GM12878 (cell line): Measurements from ENCODE around the gene ERC2. TPM values are rescaled to one million over a fixed set of nuclear protein-coding genes. Genes with fewer than 3 reads are reported as not detected.

Source experiments
- ATAC-seq: fragments of 200-7000 bp; cut with Tn5 transposase; 3 replicates; pipeline ENCODE4 v1.9.1; 2020; ENCODE audit warnings: mild to moderate bottlenecking, moderate library complexity
- BruUV-seq: library from RNA; stranded (reverse); fragments of 400-500 nt; replicated peaks from 2 replicates; lab custom pipeline; 2021; lab: Mats Ljungman, UMichigan
- CTCF ChIA-PET: fragments of 300-600 bp; sonication (Branson Sonifier 250); formaldehyde crosslinking; extraction: SDS; loops from one replicate; lab custom pipeline; 2021; ENCODE audit warnings: inconsistent platforms; lab: Yijun Ruan, JAX
- POLR2A ChIA-PET: fragments of 350-600 bp; formaldehyde crosslinking; extraction: SDS; loops from one replicate; lab custom pipeline; 2021; ENCODE audit warnings: inconsistent platforms; lab: Charles Lee
- RAD21 ChIA-PET: fragments of 300-600 bp; sonication (Branson Sonifier 250); formaldehyde crosslinking; loops from one replicate; lab custom pipeline; 2023; ENCODE audit warnings: antibody characterized with exemption; ENCODE audit not compliant: unreplicated experiment; lab: Charles Lee
- SMC1A ChIA-PET: fragments of 300-600 bp; sonication (Branson Sonifier 250); formaldehyde crosslinking; loops from one replicate; lab custom pipeline; 2023; ENCODE audit not compliant: unreplicated experiment, uncharacterized antibody; lab: Charles Lee
- DNase-seq: peaks from one replicate; pipeline ENCODE4 v3.0.0-alpha.2; 2011; ENCODE audit warnings: low read depth, low spot score
- FAIRE-seq: peaks from 3 replicates; lab custom pipeline; 2011; peaks lifted over from hg19 to GRCh38; lab: Jason Lieb, UNC
- H2AFZ ChIP-seq: 2 replicates; pipeline ENCODE4 v1.6.0; 2011; ENCODE audit warnings: low read depth, low read length, control low read depth; ENCODE audit not compliant: control insufficient read depth
- H3K27ac ChIP-seq: 2 replicates; pipeline ENCODE4 v1.5.1; 2011; ENCODE audit warnings: control low read depth; ENCODE audit not compliant: control insufficient read depth, insufficient read depth
- H3K27me3 ChIP-seq, 2 experiments: replicated peaks in 1 of 2; 2 replicates each; pipeline versions ENCODE4 v1.6.0 to v1.6.1; 2011; ENCODE audit warnings: low read length in 1 of 2; ENCODE audit not compliant: control insufficient read depth in 2 of 2, insufficient read depth in 2 of 2
- H3K36me3 ChIP-seq, 2 experiments: 2 replicates each; pipeline ENCODE4 v1.5.1; 2011; ENCODE audit warnings: low read length in 1 of 2; ENCODE audit not compliant: control insufficient read depth in 2 of 2, insufficient read depth in 2 of 2
- H3K4me1 ChIP-seq: 2 replicates; pipeline ENCODE4 v1.6.1; 2011; ENCODE audit warnings: mild to moderate bottlenecking, low read length, moderate library complexity, mixed read lengths; ENCODE audit not compliant: control insufficient read depth, insufficient read depth
- H3K4me2 ChIP-seq: 2 replicates; pipeline ENCODE4 v1.6.0; 2011; ENCODE audit warnings: control low read depth; ENCODE audit not compliant: control insufficient read depth, insufficient read depth
- H3K4me3 ChIP-seq: fragments of 200-600 bp; sonication (generic); 2 replicates; pipeline ENCODE4 v1.5.1; 2016
- H3K79me2 ChIP-seq: 2 replicates; pipeline ENCODE4 v1.6.0; 2011; ENCODE audit warnings: low read length; ENCODE audit not compliant: control insufficient read depth, insufficient read depth
- H3K9ac ChIP-seq: 2 replicates; pipeline ENCODE4 v1.8.0; 2011; ENCODE audit warnings: low read length, control low read depth, mixed read lengths; ENCODE audit not compliant: control insufficient read depth, insufficient read depth
- H3K9me3 ChIP-seq: replicated peaks from 3 replicates; pipeline ENCODE4 v1.5.1; 2011; ENCODE audit warnings: mild to moderate bottlenecking, low read length; ENCODE audit not compliant: control insufficient read depth, insufficient read depth
- H4K20me1 ChIP-seq: 2 replicates; pipeline ENCODE4 v1.6.0; 2011; ENCODE audit not compliant: control insufficient read depth, insufficient read depth
- BMI1 ChIP-seq: fragments of 450-650 bp; IDR thresholded peaks from 2 replicates; pipeline ENCODE4 v1.6.1; 2016; ENCODE audit warnings: mild to moderate bottlenecking, moderate library complexity, borderline replicate concordance
- CBFB ChIP-seq: IDR thresholded peaks from 2 replicates; pipeline ENCODE4 v1.6.1; 2016; ENCODE audit warnings: antibody characterized with exemption, low read depth
- CHD4 ChIP-seq: fragments of 200-600 bp; sonication (generic); IDR thresholded peaks from 2 replicates; pipeline ENCODE4 v1.6.1; 2016; ENCODE audit warnings: mild to moderate bottlenecking
- CREB1 ChIP-seq: IDR thresholded peaks from 2 replicates; pipeline ENCODE4 v1.6.1; 2012; ENCODE audit warnings: low read depth, mild to moderate bottlenecking, inconsistent platforms
- HDAC2 ChIP-seq: fragments of 200-600 bp; sonication (generic); IDR thresholded peaks from 2 replicates; pipeline ENCODE4 v1.6.1; 2017
- JUNB ChIP-seq: IDR thresholded peaks from 2 replicates; pipeline ENCODE4 v1.6.1; 2016; ENCODE audit warnings: antibody characterized with exemption, mild to moderate bottlenecking
- NFIC ChIP-seq: IDR thresholded peaks from 2 replicates; pipeline ENCODE4 v1.6.1; 2012; ENCODE audit warnings: low read depth, mild to moderate bottlenecking, inconsistent platforms, low read length, moderate library complexity
- PAX5 ChIP-seq: IDR thresholded peaks from 2 replicates; pipeline ENCODE4 v1.6.1; 2011; ENCODE audit warnings: low read depth, low read length, borderline replicate concordance
- RFX5 ChIP-seq: IDR thresholded peaks from 2 replicates; pipeline ENCODE4 v1.6.1; 2011; ENCODE audit warnings: low read depth, low read length, improper control_type of control experiment
- RUNX3 ChIP-seq: IDR thresholded peaks from 2 replicates; pipeline ENCODE4 v1.6.1; 2012; ENCODE audit warnings: low read length, inconsistent platforms
- SIN3A ChIP-seq: IDR thresholded peaks from 2 replicates; pipeline ENCODE4 v1.6.1; 2012; ENCODE audit warnings: low read depth, low read length, improper control_type of control experiment
- TCF7 ChIP-seq: IDR thresholded peaks from 2 replicates; pipeline ENCODE4 v1.6.1; 2014; ENCODE audit warnings: antibody characterized with exemption, borderline replicate concordance
- WGBS: methylation state at CpG from one replicate; pipeline ENCODE4 v1.1.6; 2016; ENCODE audit warnings: low lambda C conversion rate; ENCODE audit not compliant: insufficient replicate concordance, insufficient coverage; ENCODE audit errors: missing lambda C conversion rate; 5-methylcytosine and 5-hydroxymethylcytosine counted together
- in situ Hi-C: fragments of 300-500 bp; cut with MboI; formaldehyde crosslinking; loops from 9 replicates; pipeline ENCODE4 v1.14.3; 2018; ENCODE audit warnings: mixed read lengths
- intact Hi-C: fragments of 100-400 bp; cut with micrococcal nuclease; formaldehyde crosslinking; loops from one replicate; pipeline ENCODE4 v1.14.2; 2022; ENCODE audit not compliant: unreplicated experiment
- polyA plus RNA-seq, 11 experiments: library from polyadenylated mRNA; depleted of rRNA in 4 of 11; unstranded in 6 of 11; stranded (reverse) in 5 of 11; fragments of >200 nt; fragmentation: Nextera tagmentation in 4 of 11; fragmentation: Illumina TruSeq in 1 of 11; extraction: Ambion mirVana in 4 of 11; extraction: Trizol in 1 of 11; gene quantifications; 1 replicate in 1 of 11; 2 replicates in 10 of 11; pipeline versions ENCODE4 v1.2.1 to v1.2.3, GENCODE V29; 2011 to 2016; ENCODE audit warnings: inconsistent platforms in 2 of 11, missing spikeins in 2 of 11, low read depth in 1 of 11
- total RNA-seq, 4 experiments: library from RNA; depleted of rRNA in 3 of 4; stranded (reverse); fragments of >200 nt in 3 of 4; fragmentation: Illumina TruSeq in 1 of 4; extraction: Trizol in 1 of 4; gene quantifications; 2 replicates each; pipeline versions ENCODE4 v1.2.1 to v1.2.3, GENCODE V29; 2013 to 2021
- TF ChIP-seq, protein P1 (sequence below): fragments of 450-650 bp; IDR thresholded peaks from 2 replicates; pipeline ENCODE4 v1.6.1; 2017; ENCODE audit warnings: borderline replicate concordance
- TF ChIP-seq, protein P2 (sequence below): IDR thresholded peaks from 2 replicates; pipeline ENCODE4 v1.6.1; 2011; ENCODE audit warnings: low read depth, mild to moderate bottlenecking, low read length, moderate library complexity, borderline replicate concordance; ENCODE audit errors: extremely low read depth
- TF ChIP-seq, protein P3 (sequence below): fragments of 450-650 bp; formaldehyde crosslinking; IDR thresholded peaks from 2 replicates; pipeline ENCODE4 v1.4.0; 2020; ENCODE audit warnings: mild to moderate bottlenecking, moderate library complexity
- TF ChIP-seq, protein P4 (sequence below): fragments of 450-650 bp; IDR thresholded peaks from 2 replicates; pipeline ENCODE4 v1.6.1; 2016; ENCODE audit warnings: mild to moderate bottlenecking, moderate library complexity, borderline replicate concordance

The ERC2 gene
- total and polyA plus RNA-seq, 10 of the 15 experiments (the other 5 are each of a cell fraction or from before 2014, with no cell fraction given) = 0.06 to 1.4 (median 0.12) TPM; not detected in 3

DNA sequence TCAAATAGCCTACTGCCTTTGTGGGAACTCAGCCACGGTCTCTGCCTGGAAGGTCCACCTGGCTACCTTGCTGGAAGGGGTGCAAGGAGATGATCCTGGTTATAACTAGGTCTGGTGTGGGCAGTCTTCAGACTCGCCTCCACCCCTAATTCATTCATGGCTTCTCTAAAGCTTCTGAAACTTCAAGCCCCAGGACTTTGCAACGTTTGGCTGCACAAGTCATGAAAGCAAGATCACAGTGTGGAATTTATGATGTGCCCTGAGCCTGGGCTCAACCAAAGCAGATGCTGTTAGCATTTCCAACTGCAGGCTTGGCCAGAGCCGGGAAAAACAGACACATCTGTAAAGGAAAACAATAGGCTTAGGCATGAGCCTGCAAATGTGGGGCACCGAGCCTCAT, 780.7 kb downstream of the ERC2 start:
- no peak for FAIRE-seq
- in situ Hi-C loops = no loop called here
- no peak for DNase-seq
- Histone ChIP-seq H4K20me1 (no peaks in the 10 kb centered on the region), H2AFZ (peak overlapping the region; percentile 13; the same call in 1 of the 2 replicates), H3K79me2 (no peaks in the 10 kb centered on the region), H3K4me2 (peak overlapping the region; percentile 84)
- intact Hi-C loops = no loop called here
- BruUV-seq = no TSS peak
- TF ChIP-seq CHD4 (no peak), JUNB (no peak), RFX5 (no peak), NFIC (no peak), CBFB (no peak), HDAC2 (no peak), TCF7 (no peak), SIN3A (no peak), CREB1 (no peak), RUNX3 (no peak), BMI1 (no peak), PAX5 (no peak)
- TF ChIP-seq, protein P1, sequence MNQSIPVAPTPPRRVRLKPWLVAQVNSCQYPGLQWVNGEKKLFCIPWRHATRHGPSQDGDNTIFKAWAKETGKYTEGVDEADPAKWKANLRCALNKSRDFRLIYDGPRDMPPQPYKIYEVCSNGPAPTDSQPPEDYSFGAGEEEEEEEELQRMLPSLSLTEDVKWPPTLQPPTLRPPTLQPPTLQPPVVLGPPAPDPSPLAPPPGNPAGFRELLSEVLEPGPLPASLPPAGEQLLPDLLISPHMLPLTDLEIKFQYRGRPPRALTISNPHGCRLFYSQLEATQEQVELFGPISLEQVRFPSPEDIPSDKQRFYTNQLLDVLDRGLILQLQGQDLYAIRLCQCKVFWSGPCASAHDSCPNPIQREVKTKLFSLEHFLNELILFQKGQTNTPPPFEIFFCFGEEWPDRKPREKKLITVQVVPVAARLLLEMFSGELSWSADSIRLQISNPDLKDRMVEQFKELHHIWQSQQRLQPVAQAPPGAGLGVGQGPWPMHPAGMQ = no peak
- TF ChIP-seq, protein P2, sequence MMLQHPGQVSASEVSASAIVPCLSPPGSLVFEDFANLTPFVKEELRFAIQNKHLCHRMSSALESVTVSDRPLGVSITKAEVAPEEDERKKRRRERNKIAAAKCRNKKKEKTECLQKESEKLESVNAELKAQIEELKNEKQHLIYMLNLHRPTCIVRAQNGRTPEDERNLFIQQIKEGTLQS = no peak
- TF ChIP-seq, protein P3, sequence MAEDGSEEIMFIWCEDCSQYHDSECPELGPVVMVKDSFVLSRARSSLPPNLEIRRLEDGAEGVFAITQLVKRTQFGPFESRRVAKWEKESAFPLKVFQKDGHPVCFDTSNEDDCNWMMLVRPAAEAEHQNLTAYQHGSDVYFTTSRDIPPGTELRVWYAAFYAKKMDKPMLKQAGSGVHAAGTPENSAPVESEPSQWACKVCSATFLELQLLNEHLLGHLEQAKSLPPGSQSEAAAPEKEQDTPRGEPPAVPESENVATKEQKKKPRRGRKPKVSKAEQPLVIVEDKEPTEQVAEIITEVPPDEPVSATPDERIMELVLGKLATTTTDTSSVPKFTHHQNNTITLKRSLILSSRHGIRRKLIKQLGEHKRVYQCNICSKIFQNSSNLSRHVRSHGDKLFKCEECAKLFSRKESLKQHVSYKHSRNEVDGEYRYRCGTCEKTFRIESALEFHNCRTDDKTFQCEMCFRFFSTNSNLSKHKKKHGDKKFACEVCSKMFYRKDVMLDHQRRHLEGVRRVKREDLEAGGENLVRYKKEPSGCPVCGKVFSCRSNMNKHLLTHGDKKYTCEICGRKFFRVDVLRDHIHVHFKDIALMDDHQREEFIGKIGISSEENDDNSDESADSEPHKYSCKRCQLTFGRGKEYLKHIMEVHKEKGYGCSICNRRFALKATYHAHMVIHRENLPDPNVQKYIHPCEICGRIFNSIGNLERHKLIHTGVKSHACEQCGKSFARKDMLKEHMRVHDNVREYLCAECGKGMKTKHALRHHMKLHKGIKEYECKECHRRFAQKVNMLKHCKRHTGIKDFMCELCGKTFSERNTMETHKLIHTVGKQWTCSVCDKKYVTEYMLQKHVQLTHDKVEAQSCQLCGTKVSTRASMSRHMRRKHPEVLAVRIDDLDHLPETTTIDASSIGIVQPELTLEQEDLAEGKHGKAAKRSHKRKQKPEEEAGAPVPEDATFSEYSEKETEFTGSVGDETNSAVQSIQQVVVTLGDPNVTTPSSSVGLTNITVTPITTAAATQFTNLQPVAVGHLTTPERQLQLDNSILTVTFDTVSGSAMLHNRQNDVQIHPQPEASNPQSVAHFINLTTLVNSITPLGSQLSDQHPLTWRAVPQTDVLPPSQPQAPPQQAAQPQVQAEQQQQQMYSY = no peak
- TF ChIP-seq, protein P4, sequence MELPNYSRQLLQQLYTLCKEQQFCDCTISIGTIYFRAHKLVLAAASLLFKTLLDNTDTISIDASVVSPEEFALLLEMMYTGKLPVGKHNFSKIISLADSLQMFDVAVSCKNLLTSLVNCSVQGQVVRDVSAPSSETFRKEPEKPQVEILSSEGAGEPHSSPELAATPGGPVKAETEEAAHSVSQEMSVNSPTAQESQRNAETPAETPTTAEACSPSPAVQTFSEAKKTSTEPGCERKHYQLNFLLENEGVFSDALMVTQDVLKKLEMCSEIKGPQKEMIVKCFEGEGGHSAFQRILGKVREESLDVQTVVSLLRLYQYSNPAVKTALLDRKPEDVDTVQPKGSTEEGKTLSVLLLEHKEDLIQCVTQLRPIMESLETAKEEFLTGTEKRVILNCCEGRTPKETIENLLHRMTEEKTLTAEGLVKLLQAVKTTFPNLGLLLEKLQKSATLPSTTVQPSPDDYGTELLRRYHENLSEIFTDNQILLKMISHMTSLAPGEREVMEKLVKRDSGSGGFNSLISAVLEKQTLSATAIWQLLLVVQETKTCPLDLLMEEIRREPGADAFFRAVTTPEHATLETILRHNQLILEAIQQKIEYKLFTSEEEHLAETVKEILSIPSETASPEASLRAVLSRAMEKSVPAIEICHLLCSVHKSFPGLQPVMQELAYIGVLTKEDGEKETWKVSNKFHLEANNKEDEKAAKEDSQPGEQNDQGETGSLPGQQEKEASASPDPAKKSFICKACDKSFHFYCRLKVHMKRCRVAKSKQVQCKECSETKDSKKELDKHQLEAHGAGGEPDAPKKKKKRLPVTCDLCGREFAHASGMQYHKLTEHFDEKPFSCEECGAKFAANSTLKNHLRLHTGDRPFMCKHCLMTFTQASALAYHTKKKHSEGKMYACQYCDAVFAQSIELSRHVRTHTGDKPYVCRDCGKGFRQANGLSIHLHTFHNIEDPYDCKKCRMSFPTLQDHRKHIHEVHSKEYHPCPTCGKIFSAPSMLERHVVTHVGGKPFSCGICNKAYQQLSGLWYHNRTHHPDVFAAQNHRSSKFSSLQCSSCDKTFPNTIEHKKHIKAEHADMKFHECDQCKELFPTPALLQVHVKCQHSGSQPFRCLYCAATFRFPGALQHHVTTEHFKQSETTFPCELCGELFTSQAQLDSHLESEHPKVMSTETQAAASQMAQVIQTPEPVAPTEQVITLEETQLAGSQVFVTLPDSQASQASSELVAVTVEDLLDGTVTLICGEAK = no peak
- TF ChIP-seq, all 136 proteins: peak for 0
- peak; percentile 56 for ATAC-seq
- ChIA-PET RAD21 (interaction anchor here (1.2 to 1.5 kb wide), 2 partner anchors 10 to 20 kb away, joined by 3 to 4 read pairs; no protein-coding TSS in a partner anchor), POLR2A (interaction anchor here (0.6 to 1.0 kb wide), 2 partner anchors 28 to 79 kb away, joined by 3 read pairs; no protein-coding TSS in a partner anchor), CTCF (no interaction called here), SMC1A (interaction anchor here (1.3 to 3.6 kb wide), 3 partner anchors 12 to 33 kb away, joined by 3 to 14 read pairs (median 6); no protein-coding TSS in a partner anchor)
- no peaks in the 10 kb centered on the region for H3K9me3 ChIP-seq
- H3K9ac ChIP-seq = no peak overlapping the region
- no peaks in the 10 kb centered on the region for H3K27me3 ChIP-seq
- peaks cover 46% of the 10 kb centered on the region for H3K4me1 ChIP-seq
- H3K27ac ChIP-seq = 0 out of 2 replicates have a peak overlapping the region, but pooled peaks have one; percentile 13
- H3K36me3 ChIP-seq = no peaks in the 10 kb centered on the region
- 27% methylated on average over 5 of the region's 5 CpGs for WGBS
- peak overlapping the region; percentile 17; the same call in 1 of the 2 replicates for H3K4me3 ChIP-seq
